ENCODE data around the gene FUT7. TPM values are rescaled to one million over a fixed set of nuclear protein-coding genes. Genes with fewer than 3 reads are reported as not detected.

The FUT7 gene
- total and polyA plus RNA-seq, 2 experiments from 2014 or later = not detected

DNA sequence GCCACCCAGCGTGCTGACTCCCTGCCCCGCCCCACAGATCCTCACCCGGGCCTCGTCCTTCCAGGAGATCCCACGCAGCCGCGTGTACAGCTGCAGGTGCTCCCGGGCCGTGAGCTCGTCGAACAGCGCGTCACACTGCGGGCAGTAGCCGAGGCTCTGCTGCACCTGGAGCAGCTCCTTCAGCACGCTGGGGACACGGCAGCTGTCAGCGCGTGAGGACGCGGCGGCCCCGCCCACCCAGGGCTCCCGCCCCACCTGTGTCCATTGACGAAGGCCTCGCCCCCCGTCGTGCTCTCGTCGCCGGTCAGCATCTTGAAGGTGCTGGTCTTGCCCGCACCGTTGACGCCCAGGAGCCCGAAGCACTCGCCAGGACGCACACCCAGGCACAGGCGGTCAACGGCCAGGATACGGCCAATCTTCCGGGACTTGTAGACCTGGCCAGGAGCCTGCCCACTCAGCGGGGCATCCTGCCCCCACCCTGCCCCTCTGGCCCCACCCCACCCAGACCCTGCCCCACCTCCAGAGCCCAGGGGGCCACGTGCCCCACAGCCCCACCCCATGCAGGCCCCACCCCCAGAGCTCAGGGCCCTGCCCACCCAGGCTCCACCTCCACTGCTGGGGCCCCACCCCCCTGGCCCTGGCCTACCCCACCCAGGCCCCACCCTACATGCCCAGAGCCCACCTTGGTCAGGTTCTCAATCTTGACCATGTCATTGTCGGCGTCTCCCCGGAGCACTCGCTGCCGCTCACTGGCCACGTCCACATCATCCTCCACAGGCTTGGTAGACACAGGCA lies 21.8 kb downstream of the FUT7 start:
- Histone ChIP-seq H3K9me3 (ENCODE audit: low read depth) (no peaks in the 10 kb centered on the region), H3K27ac (no peak overlapping the region)

DNA sequence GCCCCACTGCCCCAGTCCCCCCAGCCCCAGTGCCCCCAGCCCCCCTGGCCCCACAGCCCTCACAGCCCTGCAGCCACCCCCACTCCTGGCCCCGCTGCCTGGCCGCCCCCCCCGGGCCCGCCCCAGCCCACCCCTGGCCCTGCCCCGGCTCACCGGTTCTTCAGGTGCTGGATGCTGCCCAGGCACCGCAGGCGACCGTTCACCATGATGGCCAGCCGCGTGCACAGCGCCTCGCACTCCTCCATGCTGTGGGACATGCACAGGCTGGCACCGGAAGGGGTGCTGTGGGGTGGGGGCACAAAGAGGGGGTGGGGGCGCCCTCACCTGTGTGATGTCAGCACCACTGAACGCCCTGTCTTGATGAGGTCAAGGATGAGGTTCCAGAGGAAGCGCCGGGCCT lies 22.7 kb downstream of the FUT7 start:
- TF ChIP-seq, protein P1, sequence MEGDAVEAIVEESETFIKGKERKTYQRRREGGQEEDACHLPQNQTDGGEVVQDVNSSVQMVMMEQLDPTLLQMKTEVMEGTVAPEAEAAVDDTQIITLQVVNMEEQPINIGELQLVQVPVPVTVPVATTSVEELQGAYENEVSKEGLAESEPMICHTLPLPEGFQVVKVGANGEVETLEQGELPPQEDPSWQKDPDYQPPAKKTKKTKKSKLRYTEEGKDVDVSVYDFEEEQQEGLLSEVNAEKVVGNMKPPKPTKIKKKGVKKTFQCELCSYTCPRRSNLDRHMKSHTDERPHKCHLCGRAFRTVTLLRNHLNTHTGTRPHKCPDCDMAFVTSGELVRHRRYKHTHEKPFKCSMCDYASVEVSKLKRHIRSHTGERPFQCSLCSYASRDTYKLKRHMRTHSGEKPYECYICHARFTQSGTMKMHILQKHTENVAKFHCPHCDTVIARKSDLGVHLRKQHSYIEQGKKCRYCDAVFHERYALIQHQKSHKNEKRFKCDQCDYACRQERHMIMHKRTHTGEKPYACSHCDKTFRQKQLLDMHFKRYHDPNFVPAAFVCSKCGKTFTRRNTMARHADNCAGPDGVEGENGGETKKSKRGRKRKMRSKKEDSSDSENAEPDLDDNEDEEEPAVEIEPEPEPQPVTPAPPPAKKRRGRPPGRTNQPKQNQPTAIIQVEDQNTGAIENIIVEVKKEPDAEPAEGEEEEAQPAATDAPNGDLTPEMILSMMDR (IDR thresholded peaks at IDR 0.05; ENCODE audit: low read depth, low read length) = no peak

More for the DNA sequence above, 21.8 kb downstream of the FUT7 start:
- Histone ChIP-seq H3K36me3 (peaks cover 3% of the 10 kb centered on the region), H3K4me1 (ENCODE audit: low read depth) (no peaks in the 10 kb centered on the region), H3K4me3 (no peak overlapping the region), H3K27me3 (no peaks in the 10 kb centered on the region)
- TF ChIP-seq, protein P1 (IDR thresholded peaks at IDR 0.05; ENCODE audit: low read depth, low read length) = no peak
- no peak for DNase-seq (ENCODE audit: low read depth in 1 of 2, low spot score in 1 of 2)

DNA sequence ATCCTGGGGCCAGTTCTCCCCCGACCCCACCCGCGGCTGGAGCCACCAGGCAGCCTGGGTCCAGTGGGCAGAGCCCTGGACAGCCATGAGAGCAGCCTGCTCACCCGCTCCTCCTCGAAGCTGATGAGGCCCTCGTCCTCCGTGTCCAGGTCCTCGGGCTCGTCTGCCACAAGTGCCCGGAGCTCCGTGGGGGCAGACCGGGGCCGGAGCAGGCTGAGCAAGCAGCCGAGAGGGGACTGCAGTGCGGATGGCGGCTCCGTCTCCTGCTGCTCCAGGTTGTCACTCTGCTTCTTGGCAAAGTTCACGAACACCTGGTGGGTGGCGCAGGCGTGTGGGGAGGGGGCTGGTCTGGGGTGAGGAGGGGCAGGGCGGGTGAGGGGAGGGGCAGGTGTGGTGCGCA lies 23.6 kb downstream of the FUT7 start:
- DNase-seq (ENCODE audit: low read depth in 1 of 2, low spot score in 1 of 2) = no peak
- TF ChIP-seq, protein P1 (IDR thresholded peaks at IDR 0.05; ENCODE audit: low read depth, low read length) = no peak
- no peak overlapping the region for H3K27ac ChIP-seq
- no peaks in the 10 kb centered on the region for H3K9me3 ChIP-seq (ENCODE audit: low read depth)
- no peaks in the 10 kb centered on the region for H3K27me3 ChIP-seq
- H3K4me1 ChIP-seq (ENCODE audit: low read depth) = no peaks in the 10 kb centered on the region
- peaks cover 3% of the 10 kb centered on the region for H3K36me3 ChIP-seq
- no peak overlapping the region for H3K4me3 ChIP-seq

More for the DNA sequence above, 22.7 kb downstream of the FUT7 start:
- Histone ChIP-seq H3K27me3 (no peaks in the 10 kb centered on the region), H3K27ac (no peak overlapping the region), H3K9me3 (ENCODE audit: low read depth) (no peaks in the 10 kb centered on the region), H3K36me3 (peaks cover 3% of the 10 kb centered on the region), H3K4me3 (no peak overlapping the region), H3K4me1 (ENCODE audit: low read depth) (no peaks in the 10 kb centered on the region)
- no peak for DNase-seq (ENCODE audit: low read depth in 1 of 2, low spot score in 1 of 2)

DNA sequence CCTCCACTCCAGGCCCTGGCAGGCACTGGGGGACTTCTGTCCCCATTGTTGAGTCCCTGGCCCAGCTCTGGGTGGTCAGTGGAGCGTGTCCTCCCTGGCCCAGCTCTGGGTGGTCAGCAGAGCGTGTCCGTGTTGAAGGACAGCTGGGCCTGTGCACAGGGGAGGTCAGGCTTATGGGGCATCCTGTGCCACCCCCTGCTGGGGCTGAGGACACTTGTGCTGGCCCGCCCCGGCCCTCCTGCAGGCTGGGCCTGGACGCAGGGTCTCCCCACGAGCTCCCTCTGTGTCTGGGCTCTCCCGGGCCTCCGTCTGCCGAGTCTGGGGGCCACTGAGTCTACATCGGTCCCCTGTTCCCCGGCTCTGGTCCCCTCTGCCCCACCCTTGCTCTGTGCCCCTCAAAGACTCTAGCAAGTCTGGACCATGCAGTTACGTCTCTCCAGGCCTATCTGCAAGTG lies 24.0 kb downstream of the FUT7 start:
- Histone ChIP-seq H3K36me3 (peaks cover 3% of the 10 kb centered on the region), H3K4me1 (ENCODE audit: low read depth) (no peaks in the 10 kb centered on the region), H3K27me3 (no peaks in the 10 kb centered on the region), H3K27ac (no peak overlapping the region), H3K4me3 (no peak overlapping the region), H3K9me3 (ENCODE audit: low read depth) (no peaks in the 10 kb centered on the region)
- no peak for DNase-seq (ENCODE audit: low read depth in 1 of 2, low spot score in 1 of 2)
- TF ChIP-seq, protein P1 (IDR thresholded peaks at IDR 0.05; ENCODE audit: low read depth, low read length) = no peak

GRCh38 chr9:137007108-137007815 lies 24.6 kb downstream of the FUT7 start:
- H3K9me3 ChIP-seq (ENCODE audit: low read depth) = no peaks in the 10 kb centered on the region
- TF ChIP-seq, protein P1 (IDR thresholded peaks at IDR 0.05; ENCODE audit: low read depth, low read length) = no peak
- no peaks in the 10 kb centered on the region for H3K27me3 ChIP-seq
- H3K27ac ChIP-seq = no peak overlapping the region
- no peak overlapping the region for H3K4me3 ChIP-seq
- H3K4me1 ChIP-seq (ENCODE audit: low read depth) = no peaks in the 10 kb centered on the region
- no peak for DNase-seq (ENCODE audit: low read depth in 1 of 2, low spot score in 1 of 2)
- H3K36me3 ChIP-seq = peaks cover 1% of the 10 kb centered on the region

Data from cardiac muscle cell (in vitro differentiated cells and primary cell).